HepG2 (cell line): ENCODE data around the gene TUBA4B. TPM values are rescaled to one million over a fixed set of nuclear protein-coding genes. Genes with fewer than 3 reads are reported as not detected.

Source experiments
- AHDC1 ChIP-seq: sonication (generic); formaldehyde crosslinking; IDR thresholded peaks from 2 replicates; pipeline ENCODE4 v1.5.1; 2020; ENCODE audit warnings: mild to moderate bottlenecking, missing genetic modification reagents, borderline replicate concordance
- FOXC1 ChIP-seq: sonication (generic); formaldehyde crosslinking; IDR thresholded peaks from 2 replicates; pipeline ENCODE4 v1.8.0; 2022; ENCODE audit warnings: mild to moderate bottlenecking, missing genetic modification reagents, borderline replicate concordance
- GATA4 ChIP-seq: sonication (generic); IDR thresholded peaks from 2 replicates; pipeline ENCODE4 v1.6.1; 2016; ENCODE audit warnings: antibody characterized with exemption, low read depth, borderline replicate concordance
- MTA3 ChIP-seq: sonication (generic); formaldehyde crosslinking; IDR thresholded peaks from 2 replicates; pipeline ENCODE4 v1.4.0; 2020; ENCODE audit warnings: missing genetic modification reagents
- ZC3H4 ChIP-seq: sonication (generic); formaldehyde crosslinking; IDR thresholded peaks from 2 replicates; pipeline ENCODE4 v1.4.0; 2020; ENCODE audit warnings: missing genetic modification reagents, borderline replicate concordance
- ZFP1 ChIP-seq: IDR thresholded peaks from 2 replicates; pipeline ENCODE4 v1.6.1; 2016
- ZHX2 ChIP-seq, 2 experiments: sonication (generic) in 1 of 2; formaldehyde crosslinking in 1 of 2; IDR thresholded peaks; 2 replicates each; pipeline versions ENCODE4 v1.6.1 to v1.9.0; 2014 to 2022; ENCODE audit warnings: antibody characterized with exemption in 1 of 2, borderline replicate concordance in 1 of 2, inconsistent platforms in 1 of 2, low read depth in 1 of 2, missing genetic modification reagents in 1 of 2
- ZMYM4 ChIP-seq: sonication (generic); formaldehyde crosslinking; IDR thresholded peaks from 2 replicates; pipeline ENCODE4 v1.8.1; 2023; ENCODE audit warnings: mild to moderate bottlenecking, missing genetic modification reagents
- ZNF205 ChIP-seq: IDR thresholded peaks from 2 replicates; pipeline ENCODE4 v1.6.1; 2018; ENCODE audit warnings: missing biosample characterization, missing genetic modification reagents
- ZNF652 ChIP-seq: IDR thresholded peaks from 2 replicates; pipeline ENCODE4 v1.6.1; 2016; ENCODE audit warnings: low read depth, borderline replicate concordance
- ZNF687 ChIP-seq: sonication (generic); formaldehyde crosslinking; IDR thresholded peaks from 2 replicates; pipeline ENCODE4 v1.5.1; 2020; ENCODE audit warnings: mild to moderate bottlenecking, missing genetic modification reagents, moderate library complexity
- ZNF782 ChIP-seq: sonication (generic); formaldehyde crosslinking; IDR thresholded peaks from 2 replicates; pipeline ENCODE4 v1.4.0; 2020; ENCODE audit warnings: missing genetic modification reagents, mild to moderate bottlenecking, borderline replicate concordance
- polyA plus RNA-seq, 8 experiments: library from polyadenylated mRNA; depleted of rRNA in 3 of 8; stranded (reverse) in 7 of 8; unstranded in 1 of 8; fragments of >200 nt; fragmentation: Illumina TruSeq in 4 of 8; extraction: Trizol in 4 of 8; gene quantifications; 2 replicates each; pipeline versions ENCODE4 v1.2.1 to v1.2.3, GENCODE V29; 2011 to 2016; ENCODE audit warnings: low read depth in 4 of 8, missing spikeins in 1 of 8, mixed read lengths in 1 of 8; ENCODE audit not compliant: insufficient read depth in 1 of 8
- total RNA-seq, 5 experiments: library from RNA; depleted of rRNA; stranded (reverse); fragments of >200 nt; fragmentation: Illumina TruSeq; extraction: Trizol; gene quantifications; 2 replicates each; pipeline ENCODE4 v1.2.3, GENCODE V29; 2016; ENCODE audit warnings: low read depth in 1 of 5

Gene TUBA4B
- total and polyA plus RNA-seq, 2 of the 13 experiments (the other 11 are each of a cell fraction or from before 2014, with no cell fraction given) = 0.18 to 0.22 TPM

- TF ChIP-seq ZNF687 (CRISPR knock-in tag) (no peak), GATA4 (no peak), ZC3H4 (CRISPR knock-in tag) (no peak; the same call in 1 of the 2 replicates), FOXC1 (CRISPR knock-in tag) (0 out of 2 replicates have a peak, but pooled peaks have one; percentile 3), ZNF205 (CRISPR knock-in tag) (no peak), MTA3 (CRISPR knock-in tag) (no peak), AHDC1 (no peak), ZNF652 (CRISPR knock-in tag) (no peak), ZHX2 (IDR thresholded peaks at IDR 0.05; ENCODE audit: low read depth) (0 out of 2 replicates have a peak, but pooled peaks have one; percentile 8), ZHX2 (CRISPR knock-in tag; IDR thresholded peaks at IDR 0.05; ENCODE audit: borderline replicate concordance) (no peak), ZFP1 (no peak), ZMYM4 (no peak), ZNF782 (CRISPR knock-in tag) (0 out of 2 replicates have a peak, but pooled peaks have one; percentile 62)
Observed at GRCh38 chr2:219207134-219207883, 45.7 kb upstream of the TUBA4B start (continued).
